ENCODE results near the gene BACH2.

Gene BACH2

DNA sequence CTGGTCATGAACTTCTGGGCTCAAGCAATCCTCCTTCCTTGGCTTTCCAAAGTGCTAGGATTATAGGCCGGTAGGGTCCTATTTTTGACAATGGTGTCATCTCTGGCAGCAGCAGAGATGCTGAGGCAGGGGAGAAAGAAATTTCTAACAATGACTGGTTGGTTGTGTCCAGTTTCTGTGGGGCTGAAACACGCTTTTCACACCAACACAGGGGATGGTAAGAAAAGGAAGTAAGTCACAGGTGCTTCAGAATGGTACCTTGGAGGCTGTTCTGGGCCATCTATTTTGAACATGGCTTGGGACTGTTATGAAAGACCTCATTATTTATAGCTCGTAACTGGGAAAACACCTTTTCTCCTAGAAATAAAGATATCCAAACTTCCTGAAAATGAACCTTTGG is 329.7 kb downstream of the BACH2 start:
- DNase-seq (ENCODE audit: low spot score) = no peak

DNA sequence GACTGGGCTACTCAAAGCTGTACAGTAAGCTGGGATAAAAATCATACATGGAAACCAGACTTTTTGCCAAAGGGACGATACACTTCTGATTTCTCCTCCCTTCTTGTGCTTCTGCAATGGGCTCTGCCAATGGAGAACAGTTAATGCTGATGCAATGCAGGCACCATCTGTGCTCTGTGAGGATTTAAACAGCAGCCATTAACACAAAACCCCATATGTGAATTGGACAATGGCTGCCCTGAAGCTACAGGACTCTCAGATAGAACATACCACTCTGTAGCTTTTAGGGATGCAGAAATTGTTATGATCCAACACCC is 330.5 kb downstream of the BACH2 start:
- no peak for DNase-seq (ENCODE audit: low spot score)

DNA sequence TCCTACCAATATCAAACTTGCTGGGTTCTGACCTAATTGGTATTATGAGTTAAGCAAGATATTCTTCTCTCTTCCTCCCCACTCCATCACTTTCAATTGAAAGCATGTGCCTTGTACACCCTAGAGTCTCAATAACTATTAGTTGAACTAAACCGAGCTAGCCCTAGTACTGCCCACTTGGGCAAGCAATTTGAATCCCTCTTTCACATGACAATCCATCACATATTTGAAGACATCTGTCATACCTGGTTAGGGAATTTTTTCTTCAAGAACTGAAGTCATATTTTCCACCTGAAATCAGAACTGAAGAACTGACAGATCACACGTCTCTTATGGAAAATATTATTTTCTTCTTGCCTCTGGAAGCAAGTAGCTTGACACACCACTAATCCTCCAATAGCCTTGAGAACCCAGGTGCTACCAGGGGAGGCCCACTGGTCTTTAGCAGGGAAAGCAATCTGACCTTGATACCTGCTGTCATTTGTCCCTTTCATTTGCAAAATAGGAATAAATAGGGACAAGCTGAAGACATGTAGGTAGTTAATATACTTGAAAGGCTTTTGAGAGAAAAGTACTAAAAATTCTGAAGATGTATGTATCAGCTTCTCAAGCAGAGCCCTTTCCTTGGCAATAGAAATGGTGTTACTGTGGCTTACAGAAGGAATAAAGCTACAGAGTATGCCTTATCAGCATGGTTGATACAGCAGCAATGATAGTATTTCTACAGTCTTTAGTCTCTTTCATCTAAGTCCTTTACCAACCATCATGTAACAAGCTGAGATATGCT is 331.0 kb downstream of the BACH2 start:
- DNase-seq (ENCODE audit: low spot score) = no peak

- no peak for DNase-seq (ENCODE audit: low spot score)
Measured at GRCh38 chr6:89963391-89963790, 333.3 kb downstream of the BACH2 start.

DNA sequence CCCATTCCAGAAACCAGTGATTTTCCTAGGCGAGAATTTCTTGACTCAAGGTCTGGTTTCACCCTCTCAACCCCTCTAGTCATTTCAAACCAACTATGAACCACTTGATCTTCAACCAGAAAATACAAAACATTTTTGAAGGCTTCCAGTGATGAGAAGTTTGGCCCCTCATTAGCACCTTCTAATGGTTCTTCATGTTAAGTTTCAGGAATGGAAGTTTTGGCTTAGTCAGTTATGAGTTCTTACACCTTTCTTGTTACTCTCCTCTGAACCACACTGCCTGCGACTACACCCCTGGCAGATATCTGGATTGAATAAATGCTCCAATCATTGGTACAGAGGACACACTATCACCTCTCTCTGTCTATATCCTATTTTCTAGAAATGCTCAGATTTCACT is 335.2 kb downstream of the BACH2 start:
- no peak for DNase-seq (ENCODE audit: low spot score)

DNA sequence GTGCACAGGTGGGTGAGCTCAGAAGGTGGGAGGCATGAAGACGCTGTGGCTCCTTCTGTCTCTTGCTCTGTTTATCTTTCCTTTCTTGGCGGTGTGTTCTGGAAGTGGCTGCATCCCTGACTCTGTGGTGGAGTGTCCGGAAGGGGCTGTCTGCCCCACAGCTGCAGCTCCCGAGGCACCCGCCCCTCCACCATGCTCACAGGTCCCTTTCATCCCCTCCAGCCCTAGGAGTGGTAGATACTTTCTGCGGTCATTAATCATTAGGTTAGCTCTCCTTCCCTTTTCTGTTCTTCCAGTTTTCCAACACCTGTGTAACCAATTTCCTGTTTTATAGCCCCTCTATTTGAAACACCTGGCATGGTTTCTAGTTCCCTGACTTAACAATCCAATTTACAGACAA is 336.8 kb downstream of the BACH2 start:
- no peak for DNase-seq (ENCODE audit: low spot score)

GRCh38 chr6:89956182-89956581 is 340.5 kb downstream of the BACH2 start:
- no peak for DNase-seq (ENCODE audit: low spot score)

DNA sequence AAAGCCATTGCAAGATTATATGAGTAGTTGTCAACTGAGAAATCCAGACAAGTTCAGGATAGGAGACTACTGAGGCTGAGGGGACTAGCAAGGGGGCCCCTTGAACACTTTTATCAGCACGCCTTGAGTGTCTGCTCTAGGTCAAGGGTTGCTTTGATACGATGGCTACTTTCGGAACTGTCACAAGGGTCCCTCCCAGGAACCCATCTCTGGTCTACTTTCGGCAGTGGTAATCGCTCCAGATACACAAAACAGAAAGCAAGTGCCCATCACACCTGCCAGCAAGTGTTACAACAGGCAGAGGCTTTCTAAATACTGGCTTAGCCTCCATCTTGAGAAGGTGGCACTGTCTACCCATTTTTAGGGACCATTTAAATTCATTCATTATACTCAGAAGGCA is 341.3 kb downstream of the BACH2 start:
- DNase-seq (ENCODE audit: low spot score) = no peak

DNA sequence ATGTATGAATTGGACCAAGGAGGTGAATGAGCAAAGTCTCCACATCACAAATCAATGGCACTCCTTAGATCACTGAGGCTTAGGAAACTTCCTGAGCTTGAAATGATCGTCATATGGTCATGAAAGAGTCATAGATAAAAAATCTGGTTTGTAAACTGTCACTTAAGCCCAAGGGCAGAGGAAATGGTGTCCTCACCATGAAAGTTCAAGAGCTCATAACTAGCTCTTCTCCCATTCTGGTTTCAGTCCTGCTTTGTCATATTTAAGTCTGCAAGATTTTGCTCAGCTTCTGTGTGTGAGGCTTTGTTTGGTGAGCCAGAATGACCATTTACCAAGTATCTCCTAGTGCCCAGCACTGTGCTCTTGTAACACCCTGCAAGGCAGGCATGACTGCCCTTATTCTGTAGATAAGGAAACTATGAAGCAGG is 341.9 kb downstream of the BACH2 start:
- no peak for DNase-seq (ENCODE audit: low spot score)

DNA sequence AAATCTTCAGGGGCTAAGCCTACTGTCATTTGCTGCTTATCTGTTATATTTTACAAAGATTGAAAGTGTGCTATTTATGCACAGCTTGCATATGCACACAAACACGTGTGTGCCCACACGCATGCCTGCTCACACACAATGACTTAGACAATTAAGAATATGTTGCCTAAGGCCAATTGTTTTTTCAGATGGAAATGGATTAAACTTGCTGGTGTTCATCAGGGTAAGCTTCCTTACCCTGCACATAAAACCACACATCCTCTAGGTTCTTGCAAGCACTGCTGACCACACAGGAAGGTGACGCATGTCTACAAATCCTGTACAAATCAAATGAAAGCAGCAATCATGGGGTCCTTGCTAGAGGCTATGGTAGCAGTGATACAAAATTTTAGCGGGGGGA is 344.0 kb downstream of the BACH2 start:
- DNase-seq (ENCODE audit: low spot score) = no peak

- no peak for DNase-seq (ENCODE audit: low spot score)
Measured at GRCh38 chr6:89952105-89952671, 344.5 kb downstream of the BACH2 start.

GRCh38 chr6:89951574-89952104 is 345.0 kb downstream of the BACH2 start:
- DNase-seq (ENCODE audit: low spot score) = no peak

DNA sequence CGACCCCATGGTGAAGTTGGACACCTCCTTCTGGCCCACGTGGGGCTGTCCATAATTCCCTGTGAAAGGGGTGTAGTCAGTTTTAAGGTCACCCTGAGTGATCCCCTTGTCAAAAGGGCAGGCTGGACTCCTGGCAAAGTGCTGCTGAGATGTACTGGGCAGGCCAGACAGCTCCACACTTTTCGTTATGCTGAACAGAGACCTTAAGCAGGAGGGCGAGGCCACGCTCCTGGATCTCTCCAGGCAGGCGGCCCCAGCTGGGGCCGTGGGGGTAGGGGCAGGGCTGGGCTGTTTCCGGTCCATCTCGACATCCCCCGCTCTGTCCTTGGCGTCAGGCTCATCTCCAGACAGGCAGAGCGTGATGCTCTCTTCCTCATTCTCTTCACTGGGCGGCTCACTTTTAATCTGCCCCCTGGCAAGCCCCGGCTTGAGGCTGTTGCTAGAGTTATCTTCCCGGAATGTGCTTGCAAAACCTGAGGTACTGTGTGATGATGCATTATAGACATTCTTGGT is 345.7 kb downstream of the BACH2 start:
- no peak for DNase-seq (ENCODE audit: low spot score)

- DNase-seq (ENCODE audit: low spot score) = no peak
Measured at GRCh38 chr6:89950446-89950845, 346.2 kb downstream of the BACH2 start.

- DNase-seq (ENCODE audit: low spot score) = no peak
Measured at GRCh38 chr6:89948876-89949275, 347.8 kb downstream of the BACH2 start.

GRCh38 chr6:89944826-89945407 is 351.7 kb downstream of the BACH2 start:
- DNase-seq (ENCODE audit: low spot score) = peak; percentile 18

DNA sequence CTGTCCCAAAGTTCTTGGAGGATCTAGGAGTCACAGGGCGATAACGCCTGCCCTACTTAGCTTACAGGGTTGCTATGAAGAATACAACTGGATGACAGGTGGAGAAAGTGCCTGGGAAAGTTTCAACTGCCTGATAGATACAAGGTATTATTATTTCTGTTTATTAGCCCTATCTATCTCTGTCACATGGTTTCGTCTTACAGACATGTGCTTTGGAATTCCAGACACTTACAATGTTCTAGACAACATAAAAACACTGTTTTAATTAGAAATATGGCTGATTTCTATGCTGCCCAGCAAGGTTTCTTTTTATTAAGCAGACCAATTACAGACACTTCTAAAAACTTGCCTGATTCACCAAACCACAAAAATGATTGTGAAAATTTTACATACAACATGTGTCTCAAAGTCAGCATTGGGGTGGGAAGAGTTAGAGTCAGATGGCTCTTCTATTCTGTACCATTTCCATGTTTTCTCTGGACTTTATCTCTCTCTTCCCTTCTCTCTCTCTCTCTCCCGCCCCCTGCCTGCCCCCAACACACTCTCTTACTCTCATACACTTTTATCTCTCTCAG is 352.4 kb downstream of the BACH2 start:
- no peak for DNase-seq (ENCODE audit: low spot score)

DNA sequence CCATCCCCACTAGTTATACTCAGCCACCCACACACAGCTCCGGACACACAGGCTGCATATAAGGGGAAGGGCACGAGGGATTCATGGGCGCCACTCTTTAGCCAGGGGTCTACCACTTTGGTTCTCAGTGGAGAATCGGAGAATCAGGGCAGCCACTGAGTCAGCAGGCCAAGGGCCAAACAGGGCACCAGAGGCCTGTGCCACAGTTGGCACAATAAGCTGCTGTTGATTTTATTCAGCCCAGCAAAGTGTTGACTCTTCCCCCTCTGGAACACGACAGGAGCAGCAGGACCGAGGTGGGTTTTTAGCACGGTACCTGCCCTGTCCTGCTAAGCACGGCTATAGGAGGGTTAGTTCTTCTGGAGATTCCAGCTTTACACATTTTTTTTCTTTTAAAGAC is 354.0 kb downstream of the BACH2 start:
- DNase-seq (ENCODE audit: low spot score) = no peak

DNA sequence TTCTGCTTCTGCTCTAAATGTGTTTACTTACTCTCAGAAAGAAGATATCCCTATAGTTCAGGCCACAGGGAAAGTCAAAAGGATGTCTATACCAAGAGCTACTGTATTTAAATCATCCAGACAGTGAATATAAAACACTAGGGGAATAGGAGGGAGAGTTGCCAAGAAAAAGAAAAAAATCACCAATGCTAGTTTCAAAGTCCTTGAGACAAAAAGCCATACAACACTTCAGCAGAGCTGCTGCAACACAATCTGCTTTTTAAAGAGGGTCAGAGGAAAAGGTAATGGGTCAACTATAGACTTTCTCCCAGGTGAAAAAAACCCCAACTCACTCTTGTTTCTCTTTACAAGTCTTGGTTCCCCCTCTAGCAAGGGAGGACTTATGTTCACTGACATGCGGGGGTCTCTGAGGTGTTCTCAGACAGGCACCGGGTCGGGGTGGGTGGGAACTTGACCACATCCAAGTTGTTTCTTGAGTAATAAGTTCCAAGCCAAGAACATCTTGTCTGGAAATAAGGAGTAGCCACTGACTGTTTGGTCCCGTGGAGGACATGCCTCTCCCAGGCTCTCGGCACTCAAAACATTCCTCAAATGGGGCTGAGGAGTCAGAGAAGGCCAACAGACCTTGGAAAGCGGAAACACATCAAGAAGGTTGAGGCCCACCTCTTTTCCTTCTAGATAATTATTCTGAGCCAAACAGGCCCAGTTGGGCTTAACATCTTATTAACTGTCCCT is 354.7 kb downstream of the BACH2 start:
- DNase-seq (ENCODE audit: low spot score) = no peak

GRCh38 chr6:89941031-89941762 is 355.4 kb downstream of the BACH2 start:
- no peak for DNase-seq (ENCODE audit: low spot score)

DNA sequence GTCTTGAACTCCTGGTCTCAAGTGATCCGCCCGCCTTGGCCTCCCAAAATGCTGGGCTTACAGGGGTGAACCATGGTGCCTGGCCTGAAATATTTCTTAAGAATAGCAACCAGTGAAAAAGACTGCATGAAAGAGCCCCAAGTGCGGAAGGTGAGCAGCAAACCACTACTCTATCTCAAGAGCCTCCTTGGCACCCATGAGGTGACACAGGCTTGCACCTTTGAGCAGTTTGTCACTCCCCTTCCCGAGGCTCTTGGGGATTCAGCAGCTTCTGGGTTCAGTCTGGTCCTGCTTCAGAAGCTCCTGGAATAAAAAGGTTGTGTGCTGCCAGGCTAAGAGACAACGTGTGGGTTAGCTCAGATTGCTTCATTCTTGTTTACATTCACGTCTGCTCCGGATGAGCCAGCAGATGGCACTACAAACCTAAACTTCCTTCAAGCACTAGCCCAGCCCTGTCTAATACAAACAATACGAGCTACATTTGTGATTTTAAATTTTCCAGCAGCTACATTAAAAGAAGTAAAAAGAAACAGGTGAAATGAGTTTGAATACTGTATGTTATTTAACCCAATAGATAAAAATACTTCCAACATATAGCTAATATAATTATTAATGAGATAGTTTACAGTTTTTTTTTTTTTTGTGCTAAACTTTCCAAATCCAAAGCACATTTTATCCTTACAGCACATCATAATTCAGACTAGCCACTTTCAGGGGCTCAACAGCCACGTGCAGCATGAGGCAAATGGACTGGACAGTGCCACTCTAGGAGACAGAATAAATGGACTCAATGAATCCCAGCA is 356.2 kb downstream of the BACH2 start:
- DNase-seq (ENCODE audit: low spot score) = peak; percentile 75
